ENCODE data around the gene DLG4. TPM values are rescaled to one million over a fixed set of nuclear protein-coding genes. Genes with fewer than 3 reads are reported as not detected.

Gene DLG4
- total RNA-seq, 1 experiment from 2014 or later, result 38.3 TPM

DNA sequence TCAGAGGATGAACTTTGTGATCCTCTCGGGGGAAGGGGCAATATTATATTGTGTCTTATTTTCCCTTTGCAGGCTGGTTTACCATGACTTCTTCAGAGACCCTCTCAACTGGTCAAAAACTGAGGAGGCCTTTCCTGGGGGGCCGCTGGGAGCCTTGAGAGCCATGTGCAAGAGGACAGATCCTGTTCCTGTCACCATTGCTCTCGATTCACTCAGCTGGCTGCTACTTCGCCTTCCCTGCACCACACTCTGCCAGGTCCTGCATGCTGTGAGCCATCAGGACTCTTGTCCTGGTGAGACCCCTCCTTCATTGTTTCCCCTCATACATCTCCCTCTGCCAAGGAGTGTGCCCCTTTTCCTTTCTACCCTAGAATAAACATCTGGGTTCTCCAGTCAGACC is 34.9 kb upstream of the DLG4 start:
- Histone ChIP-seq H4K5ac (ENCODE audit: insufficient read length, low read depth, low read length) (no peak overlapping the region), H2BK15ac (ENCODE audit: low read depth, low read length) (no peak overlapping the region), H3K56ac (ENCODE audit: insufficient read length, low read depth, low read length) (no peak overlapping the region), H4K8ac (replicated peaks; ENCODE audit: insufficient read length, low read depth, low read length) (no peak overlapping the region), H2BK5ac (ENCODE audit: insufficient read length, low read length) (no peak overlapping the region), H4K91ac (ENCODE audit: insufficient read length, low read depth, low read length) (no peak overlapping the region), H3K9me3 (ENCODE audit: control insufficient read depth, low read depth, low read length) (no peaks in the 10 kb centered on the region), H3K23me2 (ENCODE audit: insufficient read length, low read depth, low read length, poor library complexity, severe bottlenecking) (peaks cover 6% of the 10 kb centered on the region), H3K27me3 (ENCODE audit: insufficient read depth, low read length) (no peaks in the 10 kb centered on the region), H3K4me2 (ENCODE audit: insufficient read depth, insufficient read length, low read length) (no peak overlapping the region), H3K27ac (ENCODE audit: insufficient read length, low read depth, low read length) (no peak overlapping the region), H2BK12ac (ENCODE audit: insufficient read length, low read depth, low read length) (no peak overlapping the region), H4K20me1 (ENCODE audit: control insufficient read depth, insufficient read depth, insufficient read length) (no peaks in the 10 kb centered on the region), H3K23ac (ENCODE audit: insufficient read length, low read depth, low read length) (no peak overlapping the region), H3T11ph (ENCODE audit: low read length) (no peak overlapping the region), H3K18ac (ENCODE audit: insufficient read length, low read depth, low read length) (no peak overlapping the region), H2AK5ac (ENCODE audit: insufficient read length, low read length) (no peak overlapping the region), H2AFZ (ENCODE audit: low read length) (no peak overlapping the region), H3K79me2 (ENCODE audit: insufficient read depth, low read length) (peaks cover 16% of the 10 kb centered on the region; the same call in 1 of the 2 replicates), H3K14ac (ENCODE audit: insufficient read depth, low read length) (no peak overlapping the region), H3K79me1 (ENCODE audit: insufficient read depth, low read depth, low read length, poor library complexity, severe bottlenecking) (peaks cover 4% of the 10 kb centered on the region), H3K4ac (ENCODE audit: low read depth, low read length) (no peak overlapping the region), H3K4me1 (ENCODE audit: insufficient read depth, low read length) (no peaks in the 10 kb centered on the region; the same call in 1 of the 2 replicates), H2BK120ac (ENCODE audit: low read depth, low read length, poor library complexity, severe bottlenecking) (no peak overlapping the region), H2BK20ac (ENCODE audit: low read depth, low read length, poor library complexity, severe bottlenecking) (no peak overlapping the region), H3K9ac (ENCODE audit: extremely low read depth, insufficient read length, low read length) (no peak overlapping the region)
- Mint-ChIP-seq H3K4me1 (peaks cover 18 to 26% of the 10 kb centered on the region in 2 experiments), H3K27ac (no peak overlapping the region; a peak in 1 of 7 replicates), H3K9me3 (no peaks in the 10 kb centered on the region), H3K36me3 (ENCODE audit: insufficient read depth in 1 of 3, low read depth in 3 of 3) (peaks cover 25 to 54% (median 52%) of the 10 kb centered on the region in 3 experiments), H3K27me3 (ENCODE audit: low read depth) (no peaks in the 10 kb centered on the region; the same call in 1 of the 2 replicates), H3K4me3 (peak overlapping the region in 1 of 2 experiments; percentile 27; a peak in 1 of 5 replicates)
- TF ChIP-seq, protein P1, sequence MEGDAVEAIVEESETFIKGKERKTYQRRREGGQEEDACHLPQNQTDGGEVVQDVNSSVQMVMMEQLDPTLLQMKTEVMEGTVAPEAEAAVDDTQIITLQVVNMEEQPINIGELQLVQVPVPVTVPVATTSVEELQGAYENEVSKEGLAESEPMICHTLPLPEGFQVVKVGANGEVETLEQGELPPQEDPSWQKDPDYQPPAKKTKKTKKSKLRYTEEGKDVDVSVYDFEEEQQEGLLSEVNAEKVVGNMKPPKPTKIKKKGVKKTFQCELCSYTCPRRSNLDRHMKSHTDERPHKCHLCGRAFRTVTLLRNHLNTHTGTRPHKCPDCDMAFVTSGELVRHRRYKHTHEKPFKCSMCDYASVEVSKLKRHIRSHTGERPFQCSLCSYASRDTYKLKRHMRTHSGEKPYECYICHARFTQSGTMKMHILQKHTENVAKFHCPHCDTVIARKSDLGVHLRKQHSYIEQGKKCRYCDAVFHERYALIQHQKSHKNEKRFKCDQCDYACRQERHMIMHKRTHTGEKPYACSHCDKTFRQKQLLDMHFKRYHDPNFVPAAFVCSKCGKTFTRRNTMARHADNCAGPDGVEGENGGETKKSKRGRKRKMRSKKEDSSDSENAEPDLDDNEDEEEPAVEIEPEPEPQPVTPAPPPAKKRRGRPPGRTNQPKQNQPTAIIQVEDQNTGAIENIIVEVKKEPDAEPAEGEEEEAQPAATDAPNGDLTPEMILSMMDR (conservative IDR thresholded peaks at IDR 0.05), result no peak
- no peak for DNase-seq
- WGBS (ENCODE audit: extremely low coverage, insufficient read length, low lambda C conversion rate), result no CpG with 5 or more reads among the region's 4 CpGs

Data from H9 (cell line).